ENCODE results near the gene SNAI1.

- TF ChIP-seq EZH2phosphoT487 (IDR thresholded peaks at IDR 0.05; ENCODE audit: low read length), result no peak
- TF ChIP-seq CTCF (IDR thresholded peaks at IDR 0.05; ENCODE audit: low read length), result peak; percentile 85
- no peak for TF ChIP-seq EZH2 (optimal IDR thresholded peaks at IDR 0.05; ENCODE audit: low read depth, low read length)
Measured at GRCh38 chr20:49964964-49965780, 17.6 kb upstream of the SNAI1 start.
